Gastrocnemius medialis (tissue), 4 donors: ENCODE measurements around the gene ZAP70.

Experiments used
- CTCF ChIP-seq, 5 experiments: fragments of 450-650 bp in 3 of 5; fragments of 200-600 bp in 2 of 5; sonication (generic) in 2 of 5; IDR thresholded peaks in 4 of 5; conservative IDR thresholded peaks in 1 of 5; 1 replicate in 4 of 5; 2 replicates in 1 of 5; pipeline ENCODE4 v1.5.1; 2016 to 2019; ENCODE audit warnings: antibody characterized with exemption in 5 of 5, mild to moderate bottlenecking in 3 of 5, moderate library complexity in 3 of 5
- POLR2A ChIP-seq, 2 donors: fragments of 450-650 bp; IDR thresholded peaks; one replicate each; pipeline ENCODE4 v1.6.1; 2017; ENCODE audit warnings: antibody characterized with exemption in 2 of 2, mild to moderate bottlenecking in 2 of 2, moderate library complexity in 2 of 2

- TF ChIP-seq CTCF (IDR thresholded peaks at IDR 0.05 in 4 of 5, conservative IDR thresholded peaks at IDR 0.05 in 1 of 5) (no peak), POLR2A (IDR thresholded peaks at IDR 0.05) (no peak)
These were observed 32.2 kb downstream of the ZAP70 start for GRCh38 chr2:97745474-97746174.
